Ishikawa (cell line): ENCODE data around the gene HCN2.

Experiments
- CEBPB ChIP-seq: IDR thresholded peaks from 2 replicates; pipeline ENCODE4 v1.6.1; 2012
- CREB1 ChIP-seq: IDR thresholded peaks from 2 replicates; pipeline ENCODE4 v1.6.1; 2012; ENCODE audit warnings: low read depth
- EGR1 ChIP-seq: IDR thresholded peaks from 2 replicates; pipeline ENCODE4 v1.6.1; 2012
- REST ChIP-seq: IDR thresholded peaks from 2 replicates; pipeline ENCODE4 v1.6.1; 2012; ENCODE audit warnings: low read depth, mild to moderate bottlenecking
- TAF1 ChIP-seq: IDR thresholded peaks from 2 replicates; pipeline ENCODE4 v1.6.1; 2012; ENCODE audit warnings: low read depth, mild to moderate bottlenecking
- TCF12 ChIP-seq: IDR thresholded peaks from 2 replicates; pipeline ENCODE4 v1.6.1; 2012; ENCODE audit warnings: low read depth
- TEAD4 ChIP-seq: IDR thresholded peaks from 2 replicates; pipeline ENCODE4 v1.6.1; 2012
- YY1 ChIP-seq: IDR thresholded peaks from 2 replicates; pipeline ENCODE4 v1.6.1; 2012; ENCODE audit warnings: low read depth

GRCh38 chr19:660793-661426 lies 71.2 kb downstream of the HCN2 start:
- no peak for TF ChIP-seq REST
- TF ChIP-seq EGR1: no peak
- TF ChIP-seq CEBPB: no peak
- no peak for TF ChIP-seq YY1
- no peak for TF ChIP-seq TEAD4
- no peak for TF ChIP-seq TCF12
- TF ChIP-seq CREB1: no peak
- no peak for TF ChIP-seq TAF1
